Bronchus fibroblast of lung (primary cell): Measurements from ENCODE around the gene SMURF1. TPM values are rescaled to one million over a fixed set of nuclear protein-coding genes. Genes with fewer than 3 reads are reported as not detected.

Experiments used
- total RNA-seq: library from RNA; depleted of rRNA; stranded (reverse); fragments of >200 nt; gene quantifications from 2 replicates; pipeline ENCODE4 v1.2.3, GENCODE V29; 2015

The SMURF1 gene
- 8.2 and 9.4 TPM in 2 replicates for total RNA-seq

GRCh38 chr7:99143853-99144672 is at the start of gene SMURF1:
TSS of gene SMURF1 (minus strand) at chr7:99144108. CDS start at chr7:99143780, 328 bp downstream.

Other genes starting within 250 kb of the SMURF1 start
- not detected in 2 replicates for gene KPNA7, start 64.0 kb upstream of the SMURF1 start, total RNA-seq
- gene MYH16, start 128.7 kb upstream of the SMURF1 start, total RNA-seq = under 0.01 TPM in 1 of 2 replicates, not detected in the other
- 260 and 302 TPM in 2 replicates for gene ARPC1A, start 181.8 kb upstream of the SMURF1 start, total RNA-seq
- gene ARPC1B, start 230.6 kb upstream of the SMURF1 start, total RNA-seq = 288 and 293 TPM in 2 replicates